Measurements from ENCODE around the gene REC8. TPM values are rescaled to one million over a fixed set of nuclear protein-coding genes. Genes with fewer than 3 reads are reported as not detected.

REC8 gene, protein sequence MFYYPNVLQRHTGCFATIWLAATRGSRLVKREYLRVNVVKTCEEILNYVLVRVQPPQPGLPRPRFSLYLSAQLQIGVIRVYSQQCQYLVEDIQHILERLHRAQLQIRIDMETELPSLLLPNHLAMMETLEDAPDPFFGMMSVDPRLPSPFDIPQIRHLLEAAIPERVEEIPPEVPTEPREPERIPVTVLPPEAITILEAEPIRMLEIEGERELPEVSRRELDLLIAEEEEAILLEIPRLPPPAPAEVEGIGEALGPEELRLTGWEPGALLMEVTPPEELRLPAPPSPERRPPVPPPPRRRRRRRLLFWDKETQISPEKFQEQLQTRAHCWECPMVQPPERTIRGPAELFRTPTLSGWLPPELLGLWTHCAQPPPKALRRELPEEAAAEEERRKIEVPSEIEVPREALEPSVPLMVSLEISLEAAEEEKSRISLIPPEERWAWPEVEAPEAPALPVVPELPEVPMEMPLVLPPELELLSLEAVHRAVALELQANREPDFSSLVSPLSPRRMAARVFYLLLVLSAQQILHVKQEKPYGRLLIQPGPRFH
- total RNA-seq, result 10 to 100 TPM; 27.5 to 31.3 TPM

DNA sequence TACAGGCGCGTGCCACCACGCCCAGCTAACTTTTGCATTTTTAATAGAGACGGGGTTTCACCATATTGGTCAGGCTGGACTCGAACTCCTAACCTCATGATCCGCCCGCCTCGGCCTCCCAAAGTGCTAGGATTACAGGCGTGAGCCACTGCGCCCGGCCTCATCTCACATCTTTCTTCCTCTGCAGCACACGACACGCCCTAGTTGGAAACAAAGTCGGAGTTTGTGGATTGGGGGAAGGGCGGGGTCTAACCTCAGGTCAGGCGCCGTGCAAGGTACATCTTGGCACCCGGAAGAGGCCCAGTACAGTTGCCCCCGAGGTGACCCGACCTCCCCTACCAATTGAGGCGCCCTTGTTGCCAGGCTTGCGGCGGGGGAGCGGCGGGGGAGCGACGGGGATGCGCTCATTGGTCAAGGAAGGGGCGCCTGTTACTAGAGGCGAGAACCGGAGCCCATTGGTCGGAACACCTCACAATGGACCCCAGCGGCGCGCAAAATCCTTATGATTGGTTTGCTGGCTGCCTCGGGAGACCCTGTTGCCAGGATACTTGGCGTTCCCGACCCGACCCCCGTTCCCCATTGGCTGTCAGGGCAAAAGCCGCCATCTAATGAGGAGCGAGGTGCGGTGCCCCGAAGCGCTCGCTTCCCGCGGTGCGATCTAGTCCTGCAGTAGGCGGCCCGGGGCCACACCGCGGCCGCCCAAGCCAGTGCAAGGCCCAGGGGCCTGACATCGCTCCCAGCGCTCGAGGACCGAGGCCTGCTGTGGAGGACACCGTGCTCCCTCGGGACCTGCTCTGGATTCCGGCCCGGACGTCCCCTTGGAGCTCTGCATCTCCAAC is at the start of gene REC8:
REC8 (plus strand) TSS at position 659 of the 839 bp plus-strand sequence. CDS start 473 bp downstream, outside the sequence.
- POLR2A ChIA-PET, result interaction anchor here (1.6 to 2.4 kb wide), 2 partner anchors 10 to 11 kb away, joined by 7 to 9 read pairs; partner anchors contain the start of gene IRF9
- CTCF ChIA-PET, result interaction anchor here (1.9 kb wide), 2 partner anchors 11 to 63 kb away, joined by 4 to 9 read pairs; partner anchors contain the start of gene IRF9

DNA sequence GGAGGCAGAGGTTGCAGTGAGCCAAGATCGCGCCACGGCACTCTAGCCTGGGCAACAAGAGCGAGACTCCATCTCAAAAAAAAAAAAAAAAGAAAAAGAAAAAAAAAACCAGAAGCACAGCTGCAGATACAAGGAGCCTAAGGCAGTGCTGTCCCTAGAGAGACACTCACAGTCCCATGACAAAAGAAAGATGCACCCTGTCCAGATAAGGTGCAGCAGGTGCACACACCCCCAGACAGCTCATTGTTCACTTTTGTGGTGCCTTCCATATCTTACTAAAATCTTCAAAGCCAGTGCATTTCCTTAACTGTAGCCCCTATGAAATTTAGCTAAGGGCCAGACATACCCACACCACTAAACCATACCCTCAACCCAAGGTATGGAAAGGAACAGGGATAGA is 49.5 kb upstream of the REC8 start:
- ChIA-PET CTCF (no interaction called here), POLR2A (no interaction called here)

DNA sequence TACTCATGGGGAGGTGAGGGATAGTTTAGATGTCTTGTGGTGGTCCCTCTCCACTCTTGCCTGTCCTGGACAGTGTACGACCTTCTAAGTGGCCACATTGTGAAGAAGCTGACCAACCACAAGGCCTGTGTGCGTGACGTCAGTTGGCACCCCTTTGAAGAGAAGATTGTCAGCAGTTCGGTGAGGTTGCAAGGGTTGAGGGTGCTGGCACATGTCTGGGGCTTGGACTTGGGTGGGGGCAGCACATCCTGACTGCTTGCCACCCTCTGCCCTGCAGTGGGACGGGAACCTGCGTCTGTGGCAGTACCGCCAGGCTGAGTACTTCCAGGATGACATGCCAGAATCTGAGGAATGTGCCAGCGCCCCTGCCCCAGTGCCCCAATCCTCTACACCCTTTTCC is 49.0 kb upstream of the REC8 start:
- CTCF ChIA-PET, result no interaction called here

DNA sequence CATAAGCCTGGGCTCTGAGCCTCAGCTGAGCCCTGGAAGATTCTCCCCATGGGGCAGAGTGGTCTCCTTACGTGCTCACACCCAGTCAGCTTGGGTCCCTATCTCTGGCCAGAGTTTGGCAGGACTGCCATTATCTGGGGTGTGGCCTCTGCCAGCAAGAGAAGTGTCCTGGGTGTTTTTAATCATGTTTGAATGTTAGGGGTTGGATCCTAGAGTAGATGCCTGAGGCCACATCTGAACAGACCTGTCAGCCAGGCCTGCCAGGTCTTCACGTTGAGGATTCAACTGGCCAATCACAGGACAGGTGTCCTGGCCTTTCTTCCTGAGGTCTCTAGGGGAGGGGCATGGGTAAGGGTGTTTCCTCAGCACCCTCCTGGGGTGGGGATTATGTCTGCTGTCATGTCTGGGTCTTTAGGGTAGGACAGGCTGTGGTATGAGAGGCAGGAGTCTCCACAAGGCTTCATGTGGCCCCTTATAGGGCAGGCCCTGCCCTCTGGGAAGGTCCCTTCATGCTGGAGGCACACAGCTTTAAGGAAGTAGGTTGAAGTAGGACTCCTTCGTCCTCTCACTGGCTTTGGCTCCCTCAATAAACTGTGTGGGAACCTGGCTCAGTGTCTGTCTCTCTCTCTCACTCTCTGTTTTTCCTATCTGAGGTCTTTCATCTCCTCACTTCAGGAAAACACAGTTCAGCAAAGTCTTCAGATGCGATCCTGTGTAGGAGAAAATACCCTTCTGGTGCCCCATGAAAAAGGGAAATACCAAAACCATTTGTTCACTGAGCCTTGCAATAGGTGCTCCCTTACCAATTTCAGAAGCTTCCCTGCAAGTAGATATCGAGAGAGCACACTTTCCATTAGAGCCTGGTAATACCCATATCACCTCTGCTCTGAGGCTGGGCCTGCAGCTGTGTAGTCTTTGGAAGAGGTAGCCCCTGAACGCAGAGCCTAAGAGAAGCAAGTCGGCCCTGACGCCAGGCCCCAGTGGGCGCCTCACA is 48.2 kb upstream of the REC8 start:
- CTCF ChIA-PET, result no interaction called here
- POLR2A ChIA-PET, result no interaction called here

More for the DNA sequence above, 49.0 kb upstream of the REC8 start:
- POLR2A ChIA-PET, result no interaction called here

DNA sequence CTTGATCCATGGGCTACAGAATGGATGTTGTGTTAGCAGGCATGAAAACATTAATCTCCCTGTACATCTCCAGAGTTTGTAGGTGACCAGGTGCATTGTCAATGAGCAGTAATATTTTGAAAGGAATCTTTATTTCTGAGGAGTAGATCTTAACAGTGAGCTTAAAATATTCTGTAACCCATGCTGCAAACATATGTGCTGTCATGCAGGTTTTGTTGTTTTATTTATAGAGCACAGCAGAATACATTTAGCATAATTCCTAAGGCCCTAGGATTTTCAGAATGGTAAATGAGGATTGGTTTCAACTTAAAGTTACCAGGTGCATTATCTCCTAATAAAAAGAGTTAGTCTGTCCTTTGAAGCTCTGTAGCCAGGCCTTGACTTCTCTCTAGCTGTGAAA is 44.9 kb upstream of the REC8 start:
- CTCF ChIA-PET, result interaction anchor here (0.6 to 2.2 kb wide), 3 partner anchors 9 to 451 kb away, joined by 3 to 9 read pairs (median 7); partner anchors contain the start of genes DCAF11, NRL and PSME1
- POLR2A ChIA-PET, result interaction anchor here (0.9 kb wide), 1 partner anchor 9 kb away, joined by 3 read pairs; the partner anchor contains the start of gene PSME1

DNA sequence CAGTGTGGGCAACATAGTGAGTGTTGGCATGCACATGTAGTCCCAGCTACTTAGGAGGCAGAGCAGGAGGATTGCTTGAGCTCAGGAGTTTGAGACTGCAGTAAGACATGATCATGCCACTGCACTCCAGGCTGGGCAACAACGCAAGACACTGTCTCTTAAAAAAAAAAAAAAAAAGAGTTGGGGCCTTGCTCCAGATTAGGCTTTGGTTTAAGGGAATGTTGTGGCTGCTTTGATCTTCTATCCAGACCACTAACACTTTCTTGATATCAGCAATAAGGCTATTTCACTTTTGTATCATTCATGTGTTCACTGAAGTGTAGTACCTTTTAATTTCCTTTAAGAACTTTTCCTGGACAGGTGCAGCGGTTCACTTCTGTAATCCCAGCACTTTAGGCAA is 44.2 kb upstream of the REC8 start:
- ChIA-PET CTCF (interaction anchor here (0.6 to 2.2 kb wide), 2 partner anchors 12 to 452 kb away, joined by 3 to 9 read pairs; partner anchors contain the start of genes DCAF11 and NRL), POLR2A (interaction anchor here (0.9 kb wide), 1 partner anchor 8 kb away, joined by 3 read pairs; the partner anchor contains the start of gene PSME1)

DNA sequence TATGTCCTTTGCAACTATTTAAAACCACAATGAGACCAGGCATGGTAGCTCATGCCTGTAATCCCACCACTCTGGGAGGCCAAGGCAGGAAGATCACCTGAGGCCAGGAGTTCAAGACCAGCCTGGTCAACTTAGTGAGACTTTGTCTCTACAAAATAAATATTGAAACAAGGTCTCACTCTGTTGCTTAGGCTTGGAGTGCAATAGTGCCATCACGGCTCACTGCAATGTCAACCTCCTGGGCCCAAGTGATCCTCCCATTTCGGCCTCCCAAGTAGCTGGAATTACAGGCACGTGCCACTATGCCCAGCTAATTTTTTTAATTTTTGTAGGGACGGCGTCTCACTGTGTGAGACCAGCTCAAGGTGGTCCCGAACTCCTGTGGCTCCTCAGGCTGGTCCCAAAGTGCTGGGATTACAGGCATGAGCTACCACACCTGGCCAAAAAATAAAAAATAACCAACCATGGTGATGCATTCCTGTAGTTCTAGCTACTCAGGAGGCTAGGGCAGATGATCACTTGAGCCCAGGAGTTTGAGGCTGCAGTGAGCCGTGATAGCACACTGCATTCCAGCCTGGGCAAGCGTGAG is 42.4 kb upstream of the REC8 start:
- POLR2A ChIA-PET, result interaction anchor here (0.6 kb wide), 1 partner anchor 1264 kb away, joined by 3 read pairs; no protein-coding TSS in a partner anchor
- CTCF ChIA-PET, result no interaction called here

DNA sequence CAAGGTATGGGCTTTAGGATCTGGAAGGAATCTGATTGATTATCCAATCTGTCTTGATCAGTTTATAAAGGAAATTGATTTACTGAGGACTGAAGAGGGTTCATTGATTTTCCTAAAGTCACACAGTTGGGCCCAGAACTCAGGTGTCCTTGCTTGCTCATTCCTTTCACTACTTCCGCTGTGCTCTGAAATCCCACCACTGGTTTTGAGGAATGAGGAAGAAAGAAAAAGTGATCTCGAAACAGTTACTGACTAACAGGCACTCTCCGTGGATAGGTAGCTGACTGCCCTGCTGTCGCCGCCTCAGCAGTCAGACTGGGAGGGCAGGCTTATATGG is 41.5 kb upstream of the REC8 start, which contains the start of gene FITM1:
FITM1 (plus strand) TSS at position 280 of the 337 bp plus-strand sequence. CDS start 905 bp downstream, outside the sequence.
- CTCF ChIA-PET, result no interaction called here

DNA sequence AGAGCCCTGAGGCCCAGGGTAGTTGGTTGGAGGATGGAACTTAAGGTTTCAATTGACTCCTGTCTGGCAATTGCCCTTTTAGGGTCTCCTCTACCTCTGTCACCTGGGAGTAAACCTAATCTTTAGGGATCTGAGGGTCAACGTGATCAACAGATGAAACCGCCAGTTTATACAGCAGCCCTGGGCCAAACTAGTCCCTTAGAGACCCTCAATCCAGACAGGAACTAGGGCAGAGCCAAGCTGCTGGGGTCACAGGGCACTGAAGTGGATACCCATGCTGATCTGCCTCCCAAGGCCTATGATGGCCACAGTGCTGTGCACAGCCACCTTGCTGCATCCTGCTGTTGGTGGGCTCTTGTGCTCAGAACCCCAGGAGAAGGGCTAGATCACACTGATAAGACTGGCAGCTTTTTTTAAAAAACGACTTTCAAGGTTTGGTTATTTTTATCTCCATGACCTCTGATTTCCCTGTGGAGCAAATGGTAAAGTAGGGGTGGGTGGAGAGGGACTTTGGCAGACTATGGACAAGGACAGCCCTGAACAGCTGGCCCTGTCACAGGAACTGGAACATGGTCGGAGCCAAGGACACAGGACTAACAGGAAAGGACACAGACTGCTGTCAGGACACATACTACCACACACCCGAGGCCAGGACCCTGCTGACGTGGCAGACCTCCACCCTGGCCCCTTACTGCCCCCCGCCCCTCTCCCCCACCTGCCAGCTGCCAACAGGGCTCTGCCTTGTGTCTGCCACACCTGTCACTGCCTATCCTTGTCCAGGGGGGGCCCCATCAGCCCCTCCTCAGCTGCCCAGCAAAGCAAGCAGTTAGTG is 40.9 kb upstream of the REC8 start:
- ChIA-PET CTCF (no interaction called here), POLR2A (interaction anchor here (0.6 kb wide), 1 partner anchor 21 kb away, joined by 3 read pairs; no protein-coding TSS in a partner anchor)

More for the DNA sequence above, 41.5 kb upstream of the REC8 start, which contains the start of gene FITM1:
- POLR2A ChIA-PET, result interaction anchor here (0.6 kb wide), 1 partner anchor 21 kb away, joined by 3 read pairs; no protein-coding TSS in a partner anchor

DNA sequence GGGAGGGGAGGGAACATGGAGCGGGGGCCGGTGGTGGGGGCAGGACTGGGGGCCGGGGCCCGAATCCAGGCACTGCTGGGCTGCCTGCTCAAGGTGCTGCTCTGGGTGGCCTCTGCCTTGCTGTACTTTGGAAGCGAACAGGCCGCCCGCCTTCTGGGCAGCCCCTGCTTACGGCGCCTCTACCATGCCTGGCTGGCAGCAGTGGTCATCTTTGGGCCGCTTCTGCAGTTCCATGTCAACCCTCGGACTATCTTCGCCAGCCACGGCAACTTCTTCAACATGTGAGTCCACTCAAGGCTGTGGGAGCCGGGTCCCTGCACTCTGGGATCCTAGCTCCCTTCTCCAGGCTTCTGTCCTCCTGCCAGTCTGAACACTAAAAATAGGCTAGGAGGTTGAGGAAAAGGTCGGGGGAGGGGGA is 40.3 kb upstream of the REC8 start:
- POLR2A ChIA-PET, result no interaction called here
- CTCF ChIA-PET, result interaction anchor here (1.0 to 1.7 kb wide), 2 partner anchors 17 to 23 kb away, joined by 3 to 4 read pairs; partner anchors contain the start of genes DCAF11 and NRL

DNA sequence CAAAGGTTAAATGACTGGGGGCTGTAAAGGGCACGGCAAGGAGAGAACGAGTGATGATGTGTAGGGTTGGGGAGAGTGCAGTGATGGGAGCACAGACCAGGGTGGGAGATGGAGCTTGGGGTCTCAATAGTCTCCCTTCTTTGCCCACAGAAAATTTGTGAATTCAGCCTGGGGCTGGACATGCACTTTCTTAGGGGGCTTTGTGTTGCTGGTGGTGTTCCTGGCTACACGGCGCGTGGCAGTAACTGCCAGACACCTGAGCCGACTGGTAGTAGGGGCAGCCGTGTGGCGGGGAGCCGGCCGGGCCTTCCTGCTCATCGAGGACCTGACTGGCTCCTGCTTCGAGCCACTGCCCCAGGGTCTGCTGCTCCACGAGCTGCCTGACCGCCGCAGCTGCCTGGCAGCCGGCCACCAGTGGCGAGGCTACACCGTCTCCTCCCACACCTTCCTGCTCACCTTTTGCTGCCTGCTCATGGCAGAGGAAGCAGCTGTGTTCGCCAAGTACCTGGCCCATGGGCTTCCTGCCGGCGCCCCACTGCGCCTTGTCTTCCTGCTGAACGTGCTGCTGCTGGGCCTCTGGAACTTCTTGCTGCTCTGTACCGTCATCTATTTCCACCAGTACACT is 39.7 kb upstream of the REC8 start:
- CTCF ChIA-PET, result interaction anchor here (1.0 to 1.7 kb wide), 2 partner anchors 18 to 24 kb away, joined by 3 to 4 read pairs; partner anchors contain the start of genes DCAF11 and NRL
- POLR2A ChIA-PET, result no interaction called here

DNA sequence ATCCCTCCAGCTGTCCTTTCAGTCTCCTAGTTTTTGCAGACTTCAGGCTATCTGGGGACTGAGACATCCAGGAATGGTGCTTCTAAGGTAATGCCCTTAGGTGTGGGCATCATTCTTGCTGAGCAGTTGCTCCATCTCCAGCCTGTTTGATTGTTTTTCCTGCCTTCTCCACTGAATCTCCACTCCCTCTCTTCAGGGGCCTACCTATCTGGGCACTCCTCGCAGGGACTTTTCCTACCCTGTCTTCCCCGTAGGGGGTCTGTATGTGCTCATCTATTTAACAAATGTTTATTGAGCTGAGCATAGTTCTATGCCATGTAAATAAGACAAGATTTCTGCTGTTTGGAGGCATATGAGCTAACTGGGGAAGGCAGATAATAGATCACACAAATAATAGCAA is 38.9 kb upstream of the REC8 start:
- ChIA-PET CTCF (interaction anchor here (1.7 kb wide), 2 partner anchors 24 to 28 kb away, joined by 4 to 8 read pairs; partner anchors contain the start of gene IRF9), POLR2A (no interaction called here)

DNA sequence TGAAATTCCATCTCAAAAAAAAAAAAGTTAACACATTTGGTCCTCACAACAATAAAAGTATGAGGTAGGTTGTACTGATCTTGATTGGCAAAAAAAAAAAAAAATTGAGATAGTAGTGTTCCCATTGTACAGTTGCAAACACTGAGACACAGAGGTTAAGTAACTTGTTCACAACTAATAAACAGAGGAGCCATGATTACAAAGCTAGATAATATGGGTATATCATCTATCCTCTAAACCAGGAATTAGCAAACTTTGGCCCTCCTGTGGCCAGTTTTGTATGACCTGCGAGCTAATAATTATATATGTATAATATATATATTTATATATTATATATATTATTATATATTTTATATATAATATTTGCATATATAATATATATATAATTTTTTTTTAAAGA is 38.1 kb upstream of the REC8 start:
- CTCF ChIA-PET, result interaction anchor here (0.6 to 1.7 kb wide), 4 partner anchors 24 to 571 kb away, joined by 3 to 8 read pairs (median 4); partner anchors contain the start of gene IRF9

DNA sequence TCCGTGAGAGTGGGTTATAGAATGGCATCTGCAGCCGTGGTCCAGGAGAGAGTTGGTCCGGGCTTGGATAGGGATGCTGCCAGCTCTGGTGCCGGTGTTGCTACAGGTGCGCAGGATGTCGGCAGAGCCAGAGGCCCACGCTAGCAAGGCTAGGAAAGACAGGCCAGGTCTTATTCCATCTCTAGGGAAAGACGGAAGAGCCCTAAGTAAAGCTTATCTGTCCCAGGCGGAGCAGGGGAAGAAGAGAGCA is 36.4 kb upstream of the REC8 start:
- CTCF ChIA-PET, result interaction anchor here (0.8 to 4.7 kb wide), 8 partner anchors 9 to 60 kb away, joined by 3 to 34 read pairs (median 6); partner anchors contain the start of genes IRF9, RNF31 and TM9SF1

More for the DNA sequence above, 38.1 kb upstream of the REC8 start:
- POLR2A ChIA-PET, result interaction anchor here (3.1 kb wide), 1 partner anchor 27 kb away, joined by 19 read pairs; the partner anchor contains the start of gene IRF9

DNA sequence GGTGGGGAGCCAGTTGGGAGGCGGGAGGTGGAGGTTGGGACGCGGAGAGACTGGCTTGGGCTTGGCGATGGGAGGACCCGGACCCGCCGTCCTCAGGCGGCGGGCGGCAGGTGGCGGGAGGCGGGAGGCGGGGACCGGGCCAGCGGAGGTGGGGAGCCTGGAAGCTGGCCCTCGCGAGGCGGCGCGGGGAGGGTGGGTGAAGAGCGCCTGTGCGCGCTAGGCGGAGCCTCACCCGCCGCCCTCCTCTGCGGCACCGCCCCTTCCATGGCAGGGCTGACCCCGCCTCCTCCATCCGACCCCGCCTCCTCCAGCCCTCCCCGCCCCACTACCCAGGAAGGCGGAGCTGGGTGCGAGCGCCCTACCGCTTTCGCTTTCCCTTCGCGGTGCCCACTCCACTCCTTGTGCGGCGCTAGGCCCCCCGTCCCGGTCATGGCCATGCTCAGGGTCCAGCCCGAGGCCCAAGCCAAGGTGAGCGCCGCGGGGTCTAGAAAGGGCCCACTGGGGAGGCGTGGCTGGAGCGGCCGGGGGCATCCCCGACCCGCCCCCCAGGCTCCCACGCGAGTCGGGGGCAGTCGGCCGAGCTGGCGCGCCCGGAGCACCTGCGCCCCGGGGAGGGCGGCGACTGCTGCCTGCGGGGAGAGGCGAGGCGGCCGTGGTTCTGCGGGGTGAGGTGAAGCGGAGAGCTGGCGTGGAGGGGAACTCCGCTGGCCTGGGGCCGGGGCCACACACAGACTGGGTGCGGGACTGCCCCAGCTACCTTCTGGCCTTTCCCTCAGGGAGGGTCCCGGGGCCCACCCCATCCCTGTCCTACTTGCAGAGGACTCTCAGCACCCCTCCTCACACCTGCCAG is 35.8 kb upstream of the REC8 start, which contains the start of gene PSME1:
PSME1 (plus strand) TSS at position 361 of the 850 bp plus-strand sequence; CDS start at position 430, 69 bp downstream.
- POLR2A ChIA-PET, result interaction anchor here (0.7 to 4.1 kb wide), 8 partner anchors 9 to 492 kb away, joined by 3 to 34 read pairs (median 6); partner anchors contain the start of genes DCAF11, IRF9, NRL and PSME2
- CTCF ChIA-PET, result interaction anchor here (0.7 to 4.7 kb wide), 10 partner anchors 9 to 59 kb away, joined by 3 to 34 read pairs (median 6); partner anchors contain the start of genes IRF9, RNF31 and TM9SF1

More for the DNA sequence above, 36.4 kb upstream of the REC8 start:
- POLR2A ChIA-PET, result interaction anchor here (0.7 to 4.1 kb wide), 8 partner anchors 8 to 493 kb away, joined by 3 to 34 read pairs (median 6); partner anchors contain the start of genes DCAF11, IRF9, NRL and PSME2
